Measurements from ENCODE around the gene SETD5.

Gene SETD5

GRCh38 chr3:9406856-9407626 lies 9.6 kb downstream of the SETD5 start:
- no peak overlapping the region for H3K27ac ChIP-seq
- TF ChIP-seq Cebpa-rat (IDR thresholded peaks at IDR 0.05) = no peak

GRCh38 chr3:9408061-9408460 lies 10.6 kb downstream of the SETD5 start:
- H3K9me3 ChIP-seq = peaks cover 5% of the 10 kb centered on the region; the same call in 1 of the 2 replicates
- no peaks in the 10 kb centered on the region for H3K27me3 ChIP-seq
- H3K4me1 ChIP-seq = peaks cover 35% of the 10 kb centered on the region
- H3K9ac ChIP-seq = no peak overlapping the region
- TF ChIP-seq Cebpa-rat (IDR thresholded peaks at IDR 0.05) = no peak
- no peak overlapping the region for H3K4me3 ChIP-seq
- H3K27ac ChIP-seq = no peak overlapping the region
- H4K20me1 ChIP-seq = peaks cover 100% of the 10 kb centered on the region
- H3K36me3 ChIP-seq = peaks cover 35% of the 10 kb centered on the region; the same call in 1 of the 2 replicates
- no peak overlapping the region for H3K4me2 ChIP-seq

More at GRCh38 chr3:9406856-9407626, 9.6 kb downstream of the SETD5 start:
- peaks cover 100% of the 10 kb centered on the region for H4K20me1 ChIP-seq
- H3K9ac ChIP-seq = 0 out of 2 replicates have a peak overlapping the region, but pooled peaks have one; percentile 0
- H3K9me3 ChIP-seq = peaks cover 5% of the 10 kb centered on the region; the same call in 1 of the 2 replicates
- H3K36me3 ChIP-seq = peaks cover 27% of the 10 kb centered on the region; the same call in 1 of the 2 replicates
- H3K27me3 ChIP-seq = no peaks in the 10 kb centered on the region
- H3K4me2 ChIP-seq = peak overlapping the region; percentile 64
- peaks cover 46% of the 10 kb centered on the region for H3K4me1 ChIP-seq
- no peak overlapping the region for H3K4me3 ChIP-seq

DNA sequence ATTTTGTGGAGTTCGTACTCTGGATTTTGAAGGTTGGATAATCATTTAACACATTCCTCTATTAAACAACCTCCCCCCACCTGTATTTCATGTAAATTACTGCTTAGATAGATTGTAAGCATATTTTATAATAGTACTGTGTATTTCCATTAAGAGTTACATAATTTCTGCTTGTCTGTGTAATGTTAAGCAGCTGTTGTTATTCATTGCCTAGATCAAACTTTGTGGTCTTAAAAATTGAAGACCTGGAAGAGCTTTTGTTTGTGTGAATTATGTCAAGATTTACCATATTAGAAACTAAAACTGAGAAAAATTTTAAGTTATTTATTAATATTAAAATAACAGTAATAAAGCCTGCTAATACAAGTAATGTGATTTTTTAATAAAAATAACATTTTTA lies 11.1 kb downstream of the SETD5 start:
- H3K27ac ChIP-seq = no peak overlapping the region
- H3K4me1 ChIP-seq = peaks cover 31% of the 10 kb centered on the region
- H3K4me3 ChIP-seq = no peak overlapping the region
- H3K9ac ChIP-seq = no peak overlapping the region
- H3K9me3 ChIP-seq = peaks cover 5% of the 10 kb centered on the region; the same call in 1 of the 2 replicates
- H3K36me3 ChIP-seq = peaks cover 37% of the 10 kb centered on the region; the same call in 1 of the 2 replicates
- peaks cover 100% of the 10 kb centered on the region for H4K20me1 ChIP-seq
- no peak overlapping the region for H3K4me2 ChIP-seq
- TF ChIP-seq Cebpa-rat (IDR thresholded peaks at IDR 0.05) = no peak
- H3K27me3 ChIP-seq = no peaks in the 10 kb centered on the region

DNA sequence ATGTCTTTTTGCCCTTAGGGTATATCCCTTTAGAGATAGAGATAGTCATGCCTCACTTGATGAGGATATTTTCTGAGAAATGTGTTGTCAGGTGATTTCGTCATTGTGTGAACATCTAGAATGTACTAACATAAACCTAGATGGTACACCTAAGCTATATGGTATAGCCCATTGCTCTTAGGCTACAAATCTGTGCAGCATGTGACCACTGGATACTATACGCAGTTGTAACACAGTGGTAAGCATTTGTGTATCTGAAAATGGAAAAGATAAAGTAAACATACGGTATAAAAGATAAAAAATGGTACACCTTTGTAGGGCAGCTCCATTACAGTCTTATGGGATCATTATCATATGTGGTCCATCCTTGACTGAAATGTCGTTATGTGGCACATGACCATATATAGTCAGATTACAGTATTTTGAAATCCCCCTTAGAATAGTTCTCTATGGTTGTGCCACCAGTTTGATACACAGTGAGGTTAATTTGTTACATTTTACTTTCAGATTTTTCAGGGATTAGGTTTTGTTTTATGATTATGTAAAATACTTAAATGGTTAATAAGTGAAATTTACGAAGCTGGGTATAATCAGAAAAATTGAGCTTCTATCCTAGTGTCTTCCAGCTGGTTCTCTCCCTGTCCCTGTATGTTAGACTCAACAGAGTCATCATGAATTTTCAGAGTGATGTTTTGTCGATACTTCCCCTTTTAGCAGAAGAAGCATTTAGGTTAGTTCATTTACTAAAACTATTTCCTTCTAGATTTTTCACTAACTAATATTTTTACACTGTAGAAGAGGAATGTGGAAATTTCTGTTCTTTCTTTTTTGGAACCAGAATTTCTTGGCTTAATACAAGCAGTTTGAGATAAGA lies 12.8 kb downstream of the SETD5 start:
- Histone ChIP-seq H3K9ac (no peak overlapping the region), H3K4me1 (peaks cover 25% of the 10 kb centered on the region), H3K4me3 (no peak overlapping the region), H3K27ac (no peak overlapping the region), H3K9me3 (peaks cover 5% of the 10 kb centered on the region; the same call in 1 of the 2 replicates), H3K36me3 (peaks cover 44% of the 10 kb centered on the region), H3K4me2 (no peak overlapping the region), H4K20me1 (peaks cover 100% of the 10 kb centered on the region), H3K27me3 (no peaks in the 10 kb centered on the region)
- TF ChIP-seq Cebpa-rat (IDR thresholded peaks at IDR 0.05) = no peak

DNA sequence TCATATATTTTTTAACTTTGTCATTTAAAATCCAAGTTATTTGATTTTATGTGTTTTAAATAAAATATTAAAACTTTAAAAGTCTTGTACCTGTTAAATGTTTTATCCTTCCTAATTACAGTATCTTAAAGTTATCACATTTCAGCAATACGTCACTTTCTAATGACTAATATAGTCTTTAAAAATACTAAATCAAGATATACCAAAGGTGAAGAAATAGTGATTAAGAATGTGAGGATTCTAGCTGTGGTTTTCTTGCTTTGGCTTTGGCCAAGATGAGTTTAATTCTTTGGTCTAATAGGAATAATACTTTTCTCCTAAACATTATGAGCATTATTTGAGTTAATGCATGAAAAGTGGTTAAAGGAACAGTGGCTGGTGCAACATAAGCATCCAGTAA lies 13.9 kb downstream of the SETD5 start:
- no peak for TF ChIP-seq Cebpa-rat (IDR thresholded peaks at IDR 0.05)
- H3K4me2 ChIP-seq = no peak overlapping the region

GRCh38 chr3:9412293-9412692 lies 14.9 kb downstream of the SETD5 start:
- H3K27me3 ChIP-seq = no peaks in the 10 kb centered on the region
- no peak overlapping the region for H3K27ac ChIP-seq

More for the DNA sequence above, 13.9 kb downstream of the SETD5 start:
- Histone ChIP-seq H3K4me1 (peaks cover 17% of the 10 kb centered on the region), H3K27ac (no peak overlapping the region), H3K36me3 (peaks cover 49% of the 10 kb centered on the region), H3K9ac (no peak overlapping the region), H4K20me1 (peaks cover 100% of the 10 kb centered on the region), H3K27me3 (no peaks in the 10 kb centered on the region), H3K4me3 (no peak overlapping the region), H3K9me3 (no peaks in the 10 kb centered on the region; the same call in 1 of the 2 replicates)

DNA sequence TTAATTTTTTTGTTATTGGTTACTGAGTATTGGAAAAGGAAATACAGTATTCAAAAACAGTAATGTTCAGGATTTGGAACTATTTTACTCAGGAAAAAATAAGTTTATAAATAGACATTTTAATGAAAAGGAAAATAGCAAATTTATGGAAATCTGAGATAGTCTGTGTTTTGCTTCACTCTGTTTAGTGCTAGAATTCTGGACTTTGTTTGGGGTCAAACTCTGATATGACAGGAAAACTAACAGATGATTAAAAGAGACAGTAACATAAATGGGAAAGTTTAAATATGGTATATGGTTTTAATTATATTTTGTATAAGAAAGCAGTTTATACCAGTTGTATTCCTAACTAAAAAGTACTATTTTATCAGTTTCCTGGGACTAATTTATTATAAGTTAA lies 17.4 kb downstream of the SETD5 start:
- H3K36me3 ChIP-seq = peaks cover 54% of the 10 kb centered on the region
- no peaks in the 10 kb centered on the region for H3K4me1 ChIP-seq
- no peak for TF ChIP-seq Cebpa-rat (IDR thresholded peaks at IDR 0.05)
- peaks cover 100% of the 10 kb centered on the region for H4K20me1 ChIP-seq
- H3K9ac ChIP-seq = no peak overlapping the region
- H3K27ac ChIP-seq = no peak overlapping the region
- H3K4me3 ChIP-seq = no peak overlapping the region
- no peaks in the 10 kb centered on the region; the same call in 1 of the 2 replicates for H3K9me3 ChIP-seq
- H3K27me3 ChIP-seq = no peaks in the 10 kb centered on the region
- H3K4me2 ChIP-seq = no peak overlapping the region

More at GRCh38 chr3:9412293-9412692, 14.9 kb downstream of the SETD5 start:
- Histone ChIP-seq H3K4me2 (no peak overlapping the region), H3K36me3 (peaks cover 52% of the 10 kb centered on the region), H3K4me1 (peaks cover 7% of the 10 kb centered on the region), H3K9ac (no peak overlapping the region), H3K9me3 (no peaks in the 10 kb centered on the region; the same call in 1 of the 2 replicates), H4K20me1 (peaks cover 100% of the 10 kb centered on the region), H3K4me3 (no peak overlapping the region)
- no peak for TF ChIP-seq Cebpa-rat (IDR thresholded peaks at IDR 0.05)

- Histone ChIP-seq H3K4me1 (no peaks in the 10 kb centered on the region), H3K27me3 (no peaks in the 10 kb centered on the region), H3K4me2 (no peak overlapping the region), H3K9me3 (no peaks in the 10 kb centered on the region; the same call in 1 of the 2 replicates), H4K20me1 (peaks cover 100% of the 10 kb centered on the region), H3K9ac (no peak overlapping the region), H3K4me3 (no peak overlapping the region), H3K27ac (no peak overlapping the region), H3K36me3 (peaks cover 54% of the 10 kb centered on the region)
- TF ChIP-seq Cebpa-rat (IDR thresholded peaks at IDR 0.05) = no peak
Observed at GRCh38 chr3:9415485-9416138, 18.2 kb downstream of the SETD5 start.

DNA sequence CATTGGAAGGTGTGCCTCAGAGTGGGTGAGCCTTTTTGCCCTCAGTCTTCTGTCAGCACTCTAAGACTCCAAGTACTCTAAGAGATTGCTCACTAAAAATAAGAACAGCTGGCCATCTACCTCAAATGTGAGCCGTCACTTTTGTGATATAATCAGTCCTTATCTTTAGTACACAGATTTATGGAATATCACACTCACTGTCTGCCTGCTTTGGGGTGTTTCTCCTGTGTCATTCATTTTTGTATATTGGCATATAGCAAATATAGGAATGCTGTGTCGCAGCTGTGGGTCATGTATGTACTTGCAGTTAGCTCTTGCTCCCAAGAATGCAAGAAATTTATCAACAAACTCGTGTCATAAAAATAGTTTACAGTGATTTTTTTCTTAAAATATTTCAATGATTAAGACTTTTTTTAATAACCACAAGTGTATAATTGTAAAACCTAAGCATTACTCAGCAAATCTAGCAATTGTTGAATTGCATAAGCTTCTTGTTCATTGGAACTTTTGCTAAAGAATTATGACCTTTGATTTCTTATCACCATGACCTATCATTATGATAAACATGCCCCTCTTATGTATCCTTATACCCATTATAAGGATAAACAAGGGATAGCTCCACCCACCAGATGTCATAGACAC lies 18.8 kb downstream of the SETD5 start:
- Histone ChIP-seq H3K9ac (no peak overlapping the region), H3K27me3 (no peaks in the 10 kb centered on the region), H3K36me3 (peaks cover 54% of the 10 kb centered on the region), H3K27ac (no peak overlapping the region), H3K9me3 (no peaks in the 10 kb centered on the region; the same call in 1 of the 2 replicates), H3K4me2 (no peak overlapping the region), H3K4me1 (peaks cover 6% of the 10 kb centered on the region; the same call in 1 of the 2 replicates), H3K4me3 (no peak overlapping the region), H4K20me1 (peaks cover 100% of the 10 kb centered on the region)
- TF ChIP-seq Cebpa-rat (IDR thresholded peaks at IDR 0.05) = no peak
